ENCODE measurements around the gene GALNT18. TPM values are rescaled to one million over a fixed set of nuclear protein-coding genes. Genes with fewer than 3 reads are reported as not detected.

The GALNT18 gene
- polyA plus RNA-seq, 1 donor (not counting 4 experiments of a cell fraction or from before 2014, with no cell fraction given) = 27.2 TPM

GRCh38 chr11:11620173-11620920 lies 1.5 kb downstream of the GALNT18 start:
- peak overlapping the region; percentile 87 for H3K4me2 ChIP-seq (ENCODE audit: control insufficient read depth, extremely low read depth, insufficient read depth, low read depth, low read length)
- peaks cover 5% of the 10 kb centered on the region for H4K20me1 ChIP-seq (ENCODE audit: control insufficient read depth, extremely low read depth, insufficient read depth, low read length)
- H3K4me3 ChIP-seq (ENCODE audit: control insufficient read depth in 2 of 3, extremely low read depth in 1 of 3, insufficient read depth in 2 of 3, low read depth in 1 of 3, low read length in 3 of 3) = peak overlapping the region; percentile 71 to 85 (median 83)
- H3K27me3 ChIP-seq (ENCODE audit: control insufficient read depth, extremely low read depth, insufficient read depth, low read length) = no peaks in the 10 kb centered on the region
- peak overlapping the region; percentile 83 for H2AFZ ChIP-seq (ENCODE audit: control insufficient read depth, low read length)
- H3K9ac ChIP-seq (ENCODE audit: control insufficient read depth, extremely low read depth, insufficient read depth, low read length) = peak overlapping the region; percentile 82
- peak overlapping the region; percentile 59 for H3K27ac ChIP-seq (ENCODE audit: control insufficient read depth, insufficient read depth, low read length)
- TF ChIP-seq CTCF (optimal IDR thresholded peaks at IDR 0.05 in 1 of 3, IDR thresholded peaks at IDR 0.05 in 1 of 3, conservative IDR thresholded peaks at IDR 0.05 in 1 of 3; ENCODE audit: extremely low read depth in 1 of 3, insufficient read depth in 2 of 3, low read length in 3 of 3) = no peak
- TF ChIP-seq EZH2 (IDR thresholded peaks at IDR 0.05; ENCODE audit: low read length) = no peak
- H3K79me2 ChIP-seq (ENCODE audit: control insufficient read depth, insufficient read depth, low read length) = peaks cover 56% of the 10 kb centered on the region
- H3K36me3 ChIP-seq (ENCODE audit: control insufficient read depth in 2 of 2, extremely low read depth in 1 of 2, insufficient read depth in 2 of 2, low read length in 2 of 2) = no peaks in the 10 kb centered on the region
- no peaks in the 10 kb centered on the region for H3K9me1 ChIP-seq (ENCODE audit: control insufficient read depth, extremely low read depth, insufficient read depth, low read length)
- no peak for FAIRE-seq
- H3K4me1 ChIP-seq (ENCODE audit: control insufficient read depth, extremely low read depth, insufficient read depth, low read length) = peaks cover 15% of the 10 kb centered on the region
- DNase-seq (ENCODE audit: low read depth, low spot score) = no peak
- H3K9me3 ChIP-seq (ENCODE audit: control insufficient read depth, low read depth, low read length) = no peaks in the 10 kb centered on the region
- dilution Hi-C loops (cut with MboI; ENCODE audit: extremely low pct_ligation_motif_present, low sequenced_read_pairs) = no loop called here

- FAIRE-seq = no peak
- Histone ChIP-seq H3K79me2 (ENCODE audit: control insufficient read depth, insufficient read depth, low read length) (peaks cover 68% of the 10 kb centered on the region), H2AFZ (ENCODE audit: control insufficient read depth, low read length) (no peak overlapping the region), H4K20me1 (ENCODE audit: control insufficient read depth, extremely low read depth, insufficient read depth, low read length) (peaks cover 5% of the 10 kb centered on the region), H3K4me2 (ENCODE audit: control insufficient read depth, extremely low read depth, insufficient read depth, low read depth, low read length) (peak overlapping the region; percentile 87), H3K9me3 (ENCODE audit: control insufficient read depth, low read depth, low read length) (no peaks in the 10 kb centered on the region), H3K4me1 (ENCODE audit: control insufficient read depth, extremely low read depth, insufficient read depth, low read length) (peaks cover 15% of the 10 kb centered on the region), H3K9ac (ENCODE audit: control insufficient read depth, extremely low read depth, insufficient read depth, low read length) (no peak overlapping the region), H3K27ac (ENCODE audit: control insufficient read depth, insufficient read depth, low read length) (no peak overlapping the region), H3K27me3 (ENCODE audit: control insufficient read depth, extremely low read depth, insufficient read depth, low read length) (no peaks in the 10 kb centered on the region), H3K4me3 (ENCODE audit: control insufficient read depth in 2 of 3, extremely low read depth in 1 of 3, insufficient read depth in 2 of 3, low read depth in 1 of 3, low read length in 3 of 3) (no peak overlapping the region), H3K9me1 (ENCODE audit: control insufficient read depth, extremely low read depth, insufficient read depth, low read length) (no peaks in the 10 kb centered on the region), H3K36me3 (ENCODE audit: control insufficient read depth in 2 of 2, extremely low read depth in 1 of 2, insufficient read depth in 2 of 2, low read length in 2 of 2) (no peaks in the 10 kb centered on the region)
- no peak for DNase-seq (ENCODE audit: low read depth, low spot score)
- TF ChIP-seq EZH2 (IDR thresholded peaks at IDR 0.05; ENCODE audit: low read length) (no peak), CTCF (optimal IDR thresholded peaks at IDR 0.05 in 1 of 3, IDR thresholded peaks at IDR 0.05 in 1 of 3, conservative IDR thresholded peaks at IDR 0.05 in 1 of 3; ENCODE audit: extremely low read depth in 1 of 3, insufficient read depth in 2 of 3, low read length in 3 of 3) (peak in 2 of 3 experiments; percentile 34 to 36)
- dilution Hi-C loops (cut with MboI; ENCODE audit: extremely low pct_ligation_motif_present, low sequenced_read_pairs) = no loop called here
Observed at GRCh38 chr11:11618973-11619435, 2.8 kb downstream of the GALNT18 start.

Measured in keratinocyte (primary cell).